Parathyroid adenoma (tissue), 2 donors: ENCODE measurements around the gene SOAT2.
A peak's percentile ranks its signal among the peaks of the same experiment; 100 is the strongest.

Source experiments
- H2AFZ ChIP-seq: fragments of 300-600 bp; sonication (generic); one replicate; pipeline ENCODE4 v1.7.0; 2017; ENCODE audit warnings: antibody characterized with exemption, mild to moderate bottlenecking
- H3K27ac ChIP-seq: fragments of 300-600 bp; sonication (generic); one replicate; pipeline ENCODE4 v1.7.0; 2017
- H3K27me3 ChIP-seq: fragments of 300-600 bp; sonication (generic); one replicate; pipeline ENCODE4 v1.7.0; 2017; ENCODE audit warnings: low read length; ENCODE audit not compliant: control insufficient read depth, insufficient read depth
- H3K36me3 ChIP-seq: fragments of 300-600 bp; sonication (generic); one replicate; pipeline ENCODE4 v1.7.0; 2017; ENCODE audit warnings: low read length; ENCODE audit not compliant: control insufficient read depth, insufficient read depth
- H3K4me1 ChIP-seq: fragments of 300-600 bp; sonication (generic); one replicate; pipeline ENCODE4 v1.7.0; 2017; ENCODE audit warnings: control low read depth
- H3K4me2 ChIP-seq: fragments of 300-600 bp; sonication (generic); one replicate; pipeline ENCODE4 v1.7.0; 2017; ENCODE audit warnings: low read length
- H3K4me3 ChIP-seq: fragments of 300-600 bp; sonication (generic); one replicate; pipeline ENCODE4 v1.7.0; 2017; ENCODE audit warnings: low read depth, low read length
- H3K79me2 ChIP-seq: fragments of 300-600 bp; sonication (generic); one replicate; pipeline ENCODE4 v1.7.0; 2017; ENCODE audit warnings: control low read depth
- H3K9ac ChIP-seq: fragments of 300-600 bp; sonication (generic); one replicate; pipeline ENCODE4 v1.7.0; 2017; ENCODE audit warnings: mild to moderate bottlenecking
- H3K9me3 ChIP-seq: fragments of 300-600 bp; sonication (generic); one replicate; pipeline ENCODE4 v1.7.0; 2017; ENCODE audit warnings: low read length; ENCODE audit not compliant: control insufficient read depth
- CTCF ChIP-seq: fragments of 300-600 bp; sonication (generic); IDR thresholded peaks from one replicate; pipeline ENCODE4 v1.7.0; 2017; ENCODE audit warnings: antibody characterized with exemption, mild to moderate bottlenecking
- donor health status: primary hyperparathyroidism.

Gene SOAT2

DNA sequence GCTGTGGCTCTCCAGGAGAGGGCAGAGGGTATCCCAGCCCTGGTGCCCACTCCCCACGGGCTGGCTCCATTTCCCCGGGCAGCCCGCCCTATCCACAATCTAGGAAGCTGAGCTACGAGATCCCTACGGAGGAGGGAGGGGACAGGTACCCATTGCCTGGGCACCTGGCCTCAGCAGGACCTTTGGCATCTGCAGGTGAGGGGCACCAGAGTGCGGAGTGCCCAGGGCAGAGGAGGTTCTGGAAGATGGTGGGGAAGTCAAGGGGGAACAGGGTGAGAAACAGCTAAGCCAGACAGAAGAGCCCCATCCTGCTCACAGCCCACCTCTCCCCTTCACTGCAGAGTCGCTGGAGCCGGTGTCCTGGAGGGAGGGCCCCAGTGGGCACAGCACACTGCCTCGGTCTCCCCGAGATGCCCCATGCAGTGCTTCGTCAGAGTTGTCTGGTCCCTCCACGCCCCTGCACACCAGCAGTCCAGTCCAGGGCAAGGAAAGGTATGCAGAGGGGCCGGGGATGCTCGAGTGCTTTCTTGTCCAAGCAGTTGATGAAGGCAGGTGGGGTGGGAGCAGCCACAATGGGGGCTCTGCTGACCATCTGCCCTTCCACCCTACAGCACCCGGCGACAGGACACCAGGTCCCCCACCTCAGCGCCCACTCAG is 43.1 kb upstream of the SOAT2 start:
- Histone ChIP-seq H3K4me2 (no peak overlapping the region), H3K79me2 (no peaks in the 10 kb centered on the region), H3K9me3 (no peaks in the 10 kb centered on the region), H3K4me3 (no peak overlapping the region), H2AFZ (no peak overlapping the region), H3K27ac (peak overlapping the region; percentile 54), H3K27me3 (no peaks in the 10 kb centered on the region), H3K4me1 (peaks cover 18% of the 10 kb centered on the region), H3K36me3 (no peaks in the 10 kb centered on the region), H3K9ac (no peak overlapping the region)
- no peak for TF ChIP-seq CTCF

- no peaks in the 10 kb centered on the region for H3K27me3 ChIP-seq
- H3K9ac ChIP-seq = no peak overlapping the region
- H3K4me2 ChIP-seq = peak overlapping the region; percentile 13
- no peak overlapping the region for H2AFZ ChIP-seq
- peak overlapping the region; percentile 54 for H3K27ac ChIP-seq
- TF ChIP-seq CTCF = no peak
- no peaks in the 10 kb centered on the region for H3K9me3 ChIP-seq
- no peak overlapping the region for H3K4me3 ChIP-seq
- no peaks in the 10 kb centered on the region for H3K36me3 ChIP-seq
- peaks cover 18% of the 10 kb centered on the region for H3K4me1 ChIP-seq
- no peaks in the 10 kb centered on the region for H3K79me2 ChIP-seq
Observed at GRCh38 chr12:53060721-53061276, 42.5 kb upstream of the SOAT2 start.

GRCh38 chr12:53061404-53062010 is 41.8 kb upstream of the SOAT2 start:
- H3K36me3 ChIP-seq = no peaks in the 10 kb centered on the region
- H3K4me2 ChIP-seq = peak overlapping the region; percentile 13
- no peak overlapping the region for H2AFZ ChIP-seq
- H3K4me3 ChIP-seq = no peak overlapping the region
- no peaks in the 10 kb centered on the region for H3K79me2 ChIP-seq
- H3K27ac ChIP-seq = peak overlapping the region; percentile 54
- no peaks in the 10 kb centered on the region for H3K27me3 ChIP-seq
- H3K9me3 ChIP-seq = no peaks in the 10 kb centered on the region
- no peak overlapping the region for H3K9ac ChIP-seq
- TF ChIP-seq CTCF = peak; percentile 41
- peaks cover 23% of the 10 kb centered on the region for H3K4me1 ChIP-seq

DNA sequence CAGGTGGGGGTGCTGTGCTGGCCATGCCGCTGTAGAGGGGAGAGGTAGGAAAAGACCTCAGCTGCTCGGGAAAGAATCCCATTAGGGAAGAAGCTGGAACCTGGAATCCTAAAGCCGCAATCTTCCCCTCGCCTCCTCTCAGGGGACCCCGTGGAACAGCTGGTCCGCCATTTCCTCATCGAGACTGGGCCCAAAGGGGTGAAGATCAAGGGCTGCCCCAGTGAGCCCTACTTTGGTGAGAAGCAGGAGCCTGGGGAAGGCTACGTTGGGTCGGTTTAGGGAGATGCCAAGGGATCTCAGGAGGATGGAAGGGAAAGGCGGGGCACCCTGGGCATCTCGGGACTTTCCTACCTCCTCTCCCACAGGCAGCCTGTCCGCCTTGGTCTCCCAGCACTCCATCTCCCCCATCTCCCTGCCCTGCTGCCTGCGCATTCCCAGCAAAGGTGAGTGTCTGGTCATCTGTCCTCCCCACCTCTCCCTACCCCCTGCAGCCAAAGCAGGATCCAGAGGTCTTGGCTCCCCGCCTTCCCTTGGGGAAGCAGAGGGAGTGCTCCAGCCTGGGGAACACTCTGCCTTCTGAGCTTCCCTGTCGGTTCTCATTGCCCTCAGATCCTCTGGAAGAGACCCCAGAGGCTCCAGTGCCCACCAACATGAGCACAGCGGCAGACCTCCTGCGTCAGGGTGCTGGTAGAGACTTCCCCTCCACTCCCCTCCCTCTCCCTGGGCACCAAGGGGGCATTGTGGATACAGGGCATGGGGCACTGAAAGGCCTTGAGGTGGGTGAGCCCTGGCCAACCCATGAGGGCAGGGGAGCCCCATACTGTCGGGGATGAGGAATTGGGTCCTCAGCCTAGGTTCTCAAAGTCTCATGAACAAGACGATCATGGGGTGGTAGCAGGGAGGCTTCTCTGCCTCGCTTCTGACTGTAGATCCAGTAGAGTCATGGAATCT is 41.0 kb upstream of the SOAT2 start:
- Histone ChIP-seq H3K27ac (peak overlapping the region; percentile 54), H3K4me1 (peaks cover 24% of the 10 kb centered on the region), H3K27me3 (no peaks in the 10 kb centered on the region), H2AFZ (no peak overlapping the region), H3K4me3 (no peak overlapping the region), H3K4me2 (peak overlapping the region; percentile 13), H3K9ac (no peak overlapping the region), H3K79me2 (no peaks in the 10 kb centered on the region), H3K36me3 (no peaks in the 10 kb centered on the region), H3K9me3 (no peaks in the 10 kb centered on the region)
- no peak for TF ChIP-seq CTCF
